ENCODE data around the gene HOXA6. TPM values are rescaled to one million over a fixed set of nuclear protein-coding genes. Genes with fewer than 3 reads are reported as not detected.
A peak's percentile ranks its signal among the peaks of the same experiment; 100 is the strongest.

HOXA6 gene
- total RNA-seq, 2 donors from 2014 or later = 6.9 to 7.5 TPM

GRCh38 chr7:27186668-27187474 lies 39.3 kb upstream of the HOXA6 start:
- Histone ChIP-seq H3K4me1 (replicated peaks) (peaks cover 16% of the 10 kb centered on the region), H3K27ac (peak overlapping the region; percentile 96 to 97), H3K27me3 (replicated peaks; ENCODE audit: insufficient read depth) (no peaks in the 10 kb centered on the region), H3K36me3 (no peaks in the 10 kb centered on the region), H3K4me3 (peak overlapping the region; percentile 62 to 90), H3K9me3 (no peaks in the 10 kb centered on the region)
- no peak for DNase-seq (ENCODE audit: low spot score)
- 9% methylated on average over 4 of the region's 4 CpGs for WGBS
- TF ChIP-seq POLR2A (IDR thresholded peaks at IDR 0.05) (no peak), POLR2AphosphoS5 (IDR thresholded peaks at IDR 0.05) (no peak)
- TF ChIP-seq, protein P1, sequence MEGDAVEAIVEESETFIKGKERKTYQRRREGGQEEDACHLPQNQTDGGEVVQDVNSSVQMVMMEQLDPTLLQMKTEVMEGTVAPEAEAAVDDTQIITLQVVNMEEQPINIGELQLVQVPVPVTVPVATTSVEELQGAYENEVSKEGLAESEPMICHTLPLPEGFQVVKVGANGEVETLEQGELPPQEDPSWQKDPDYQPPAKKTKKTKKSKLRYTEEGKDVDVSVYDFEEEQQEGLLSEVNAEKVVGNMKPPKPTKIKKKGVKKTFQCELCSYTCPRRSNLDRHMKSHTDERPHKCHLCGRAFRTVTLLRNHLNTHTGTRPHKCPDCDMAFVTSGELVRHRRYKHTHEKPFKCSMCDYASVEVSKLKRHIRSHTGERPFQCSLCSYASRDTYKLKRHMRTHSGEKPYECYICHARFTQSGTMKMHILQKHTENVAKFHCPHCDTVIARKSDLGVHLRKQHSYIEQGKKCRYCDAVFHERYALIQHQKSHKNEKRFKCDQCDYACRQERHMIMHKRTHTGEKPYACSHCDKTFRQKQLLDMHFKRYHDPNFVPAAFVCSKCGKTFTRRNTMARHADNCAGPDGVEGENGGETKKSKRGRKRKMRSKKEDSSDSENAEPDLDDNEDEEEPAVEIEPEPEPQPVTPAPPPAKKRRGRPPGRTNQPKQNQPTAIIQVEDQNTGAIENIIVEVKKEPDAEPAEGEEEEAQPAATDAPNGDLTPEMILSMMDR (IDR thresholded peaks at IDR 0.05) = no peak
- intact Hi-C loops (cut with DNase I) = no loop called here

DNA sequence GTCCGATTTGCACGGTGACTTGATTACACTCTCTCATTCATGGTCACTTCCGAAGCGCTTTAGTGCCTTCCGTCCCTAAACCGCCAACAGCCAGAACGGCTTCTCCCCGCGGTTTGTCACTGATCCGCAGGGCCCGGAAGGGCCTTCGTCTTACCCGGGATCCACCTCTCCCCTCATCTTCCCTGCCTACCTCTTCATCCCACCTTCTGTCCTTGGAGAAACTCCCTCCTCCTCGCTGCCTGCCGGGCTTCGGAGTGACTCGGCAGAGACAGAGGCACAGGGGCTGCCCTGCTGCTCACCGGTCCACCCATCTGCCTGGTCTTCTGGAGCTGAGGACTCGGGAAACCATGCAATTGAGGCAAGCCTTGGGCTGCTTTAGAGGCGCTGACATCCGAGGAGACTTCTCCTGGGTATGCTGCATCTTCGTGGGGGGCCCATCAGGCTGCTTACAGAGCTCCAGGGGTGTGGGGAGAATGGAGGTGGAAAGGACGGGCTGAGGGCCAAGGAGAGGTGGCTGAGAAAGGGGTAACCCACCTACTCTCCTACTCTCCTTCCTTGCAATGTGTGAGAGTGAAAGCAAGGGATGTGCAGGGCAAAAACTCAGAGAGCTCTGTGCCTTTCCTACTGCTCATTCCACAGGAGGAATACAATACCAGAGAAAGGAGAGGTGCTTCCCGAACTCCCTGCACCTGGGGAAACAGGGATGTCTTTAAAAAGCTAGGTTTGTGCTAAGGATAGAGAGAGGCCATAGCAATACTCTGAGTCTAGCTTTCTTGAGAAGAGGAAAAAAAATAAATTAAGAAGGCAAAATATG lies 38.5 kb upstream of the HOXA6 start:
- WGBS = 3% methylated on average over 24 of the region's 24 CpGs
- Histone ChIP-seq H3K4me3 (peak overlapping the region; percentile 62 to 90), H3K27me3 (replicated peaks; ENCODE audit: insufficient read depth) (no peaks in the 10 kb centered on the region), H3K4me1 (replicated peaks) (peaks cover 16% of the 10 kb centered on the region), H3K36me3 (no peaks in the 10 kb centered on the region), H3K27ac (peak overlapping the region; percentile 96 to 97), H3K9me3 (no peaks in the 10 kb centered on the region)
- TF ChIP-seq, protein P1 (IDR thresholded peaks at IDR 0.05) = no peak
- TF ChIP-seq POLR2AphosphoS5 (IDR thresholded peaks at IDR 0.05) = no peak
- TF ChIP-seq POLR2A (IDR thresholded peaks at IDR 0.05) = no peak
- intact Hi-C loops (cut with DNase I) = no loop called here
- DNase-seq (ENCODE audit: low spot score) = no peak

DNA sequence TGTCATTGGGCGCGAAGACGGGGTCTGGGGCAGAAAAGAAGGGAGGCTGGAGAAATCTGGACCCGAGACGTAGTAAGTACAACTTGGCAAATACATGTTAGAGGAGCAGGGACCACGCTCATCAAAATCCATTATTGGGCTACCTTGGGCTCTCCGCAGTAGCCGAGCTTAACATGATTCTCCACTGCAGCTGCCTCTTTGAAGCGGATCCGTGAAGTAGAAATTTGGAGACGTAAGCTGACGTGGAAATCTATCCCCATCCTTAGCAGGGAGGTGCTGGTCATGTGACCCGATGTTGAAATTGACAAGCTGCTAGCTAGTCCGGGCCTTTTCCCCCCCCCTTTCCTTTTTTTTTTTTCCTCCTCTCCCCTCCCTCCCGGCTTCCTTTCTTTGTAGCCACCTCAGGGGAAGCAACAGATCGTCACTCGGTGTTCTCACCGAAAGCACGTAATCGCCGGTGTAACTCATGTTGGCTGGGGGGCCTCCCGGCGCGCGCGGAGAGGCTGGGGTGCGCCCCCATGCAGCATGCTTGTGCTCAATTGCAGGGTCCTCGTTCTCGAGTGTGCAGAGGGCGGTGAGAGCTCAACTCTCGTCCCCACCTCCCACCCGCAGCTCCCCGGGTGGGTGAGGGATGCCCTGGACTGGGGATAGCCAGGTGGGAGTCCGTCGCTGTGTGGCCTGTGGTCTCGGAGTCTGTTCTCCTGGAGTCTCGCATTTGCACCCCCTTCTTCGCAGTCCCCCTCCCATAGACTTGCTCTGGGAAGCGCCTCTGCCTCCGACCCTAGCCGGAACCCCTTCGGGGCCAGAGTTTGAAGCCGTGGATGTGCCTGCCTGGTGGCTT lies 37.7 kb upstream of the HOXA6 start, which contains the start of gene HOXA11:
TSS of gene HOXA11 (minus strand) at position 220 of the 841 bp plus-strand sequence. CDS start at position 132, 88 bp downstream.
- Histone ChIP-seq H3K9me3 (no peaks in the 10 kb centered on the region), H3K27me3 (replicated peaks; ENCODE audit: insufficient read depth) (no peaks in the 10 kb centered on the region), H3K36me3 (no peaks in the 10 kb centered on the region), H3K4me3 (peak within 1 kb of the TSS; percentile 62 to 90), H3K27ac (peak within 1 kb of the TSS; percentile 96 to 97), H3K4me1 (replicated peaks) (peaks cover 10% of the 10 kb centered on the region)
- 1% methylated on average over 43 of the region's 43 CpGs for WGBS
- TF ChIP-seq, protein P1 (IDR thresholded peaks at IDR 0.05) = no peak
- peak; percentile 97 for TF ChIP-seq POLR2AphosphoS5 (IDR thresholded peaks at IDR 0.05)
- peak; percentile 81 for TF ChIP-seq POLR2A (IDR thresholded peaks at IDR 0.05)
- DNase-seq (ENCODE audit: low spot score) = peak; percentile 96
- intact Hi-C loops (cut with DNase I) = no loop called here

- H3K36me3 ChIP-seq = no peaks in the 10 kb centered on the region
- H3K4me3 ChIP-seq = peak overlapping the region; percentile 62 to 90
- peak; percentile 47 for TF ChIP-seq POLR2A (IDR thresholded peaks at IDR 0.05)
- TF ChIP-seq, protein P1 (IDR thresholded peaks at IDR 0.05) = no peak
- peak; percentile 65 for TF ChIP-seq POLR2AphosphoS5 (IDR thresholded peaks at IDR 0.05)
- intact Hi-C loops (cut with DNase I) = no loop called here
- H3K9me3 ChIP-seq = no peaks in the 10 kb centered on the region
- peak; percentile 68 for DNase-seq (ENCODE audit: low spot score)
- H3K27ac ChIP-seq = peak overlapping the region; percentile 96 to 97
- no peaks in the 10 kb centered on the region for H3K27me3 ChIP-seq (replicated peaks; ENCODE audit: insufficient read depth)
- H3K4me1 ChIP-seq (replicated peaks) = peaks cover 5% of the 10 kb centered on the region
- WGBS = 1% methylated on average over 46 of the region's 72 CpGs
Observed at GRCh38 chr7:27184337-27185012, 36.9 kb upstream of the HOXA6 start.
